HepG2 (cell line): ENCODE results near the gene TEX14. TPM values are rescaled to one million over a fixed set of nuclear protein-coding genes. Genes with fewer than 3 reads are reported as not detected.
A peak's percentile ranks its signal among the peaks of the same experiment; 100 is the strongest.

Experiments
- AHDC1 ChIP-seq: sonication (generic); formaldehyde crosslinking; IDR thresholded peaks from 2 replicates; pipeline ENCODE4 v1.5.1; 2020; ENCODE audit warnings: mild to moderate bottlenecking, missing genetic modification reagents, borderline replicate concordance
- DRAP1 ChIP-seq: IDR thresholded peaks from 2 replicates; pipeline ENCODE4 v1.6.1; 2016; ENCODE audit warnings: missing genetic modification reagents, missing compliant biosample characterization
- ESRRA ChIP-seq: sonication (generic); formaldehyde crosslinking; IDR thresholded peaks from 2 replicates; pipeline ENCODE4 v1.5.1; 2020; ENCODE audit warnings: mild to moderate bottlenecking, low read depth, missing genetic modification reagents
- FOXJ3 ChIP-seq: sonication (generic); formaldehyde crosslinking; IDR thresholded peaks from 2 replicates; pipeline ENCODE4 v1.4.0; 2020; ENCODE audit warnings: missing genetic modification reagents, mild to moderate bottlenecking, borderline replicate concordance
- FOXO4 ChIP-seq: sonication (generic); formaldehyde crosslinking; conservative IDR thresholded peaks from 2 replicates; pipeline ENCODE4 v1.8.1; 2023; ENCODE audit warnings: missing genetic modification reagents
- GFI1 ChIP-seq: sonication (generic); formaldehyde crosslinking; IDR thresholded peaks from 2 replicates; pipeline ENCODE4 v1.5.0; 2020; ENCODE audit warnings: missing genetic modification reagents, mild to moderate bottlenecking, borderline replicate concordance
- GRHL1 ChIP-seq: sonication (generic); formaldehyde crosslinking; conservative IDR thresholded peaks from 2 replicates; pipeline ENCODE4 v1.8.0; 2022; ENCODE audit warnings: missing genetic modification reagents
- MEF2D ChIP-seq: sonication (generic); formaldehyde crosslinking; IDR thresholded peaks from 2 replicates; pipeline ENCODE4 v1.5.1; 2020; ENCODE audit warnings: mild to moderate bottlenecking, missing genetic modification reagents
- MXI1 ChIP-seq: IDR thresholded peaks from 3 replicates; pipeline ENCODE4 v1.6.1; 2012; ENCODE audit warnings: low read depth, low read length, inconsistent platforms, borderline replicate concordance
- SMAD3 ChIP-seq: sonication (generic); formaldehyde crosslinking; IDR thresholded peaks from 2 replicates; pipeline ENCODE4 v1.4.0; 2020; ENCODE audit warnings: missing genetic modification reagents
- YY1 ChIP-seq: IDR thresholded peaks from 2 replicates; pipeline ENCODE4 v1.6.1; 2011; ENCODE audit warnings: low read length, low read depth, moderate library complexity, mild to moderate bottlenecking; ENCODE audit not compliant: insufficient read depth, insufficient replicate concordance
- ZGPAT ChIP-seq: IDR thresholded peaks from 2 replicates; pipeline ENCODE4 v1.6.1; 2016; ENCODE audit warnings: mild to moderate bottlenecking
- ZNF614 ChIP-seq: IDR thresholded peaks from 2 replicates; pipeline ENCODE4 v1.6.1; 2018; ENCODE audit warnings: missing biosample characterization, missing genetic modification reagents, inconsistent platforms, borderline replicate concordance
- ZNF629 ChIP-seq: sonication (generic); formaldehyde crosslinking; conservative IDR thresholded peaks from 2 replicates; pipeline ENCODE4 v1.5.0; 2020; ENCODE audit warnings: missing genetic modification reagents
- ZNF660 ChIP-seq: sonication (generic); formaldehyde crosslinking; IDR thresholded peaks from 2 replicates; pipeline ENCODE4 v1.5.1; 2020; ENCODE audit warnings: mild to moderate bottlenecking, low read depth, missing genetic modification reagents, borderline replicate concordance
- ZNF670 ChIP-seq: sonication (generic); formaldehyde crosslinking; IDR thresholded peaks from 2 replicates; pipeline ENCODE4 v1.8.0; 2022; ENCODE audit warnings: mild to moderate bottlenecking, missing genetic modification reagents, borderline replicate concordance
- polyA plus RNA-seq, 8 experiments: library from polyadenylated mRNA; depleted of rRNA in 3 of 8; stranded (reverse) in 7 of 8; unstranded in 1 of 8; fragments of >200 nt; fragmentation: Illumina TruSeq in 4 of 8; extraction: Trizol in 4 of 8; gene quantifications; 2 replicates each; pipeline versions ENCODE4 v1.2.1 to v1.2.3, GENCODE V29; 2011 to 2016; ENCODE audit warnings: low read depth in 4 of 8, missing spikeins in 1 of 8, mixed read lengths in 1 of 8; ENCODE audit not compliant: insufficient read depth in 1 of 8
- total RNA-seq, 5 experiments: library from RNA; depleted of rRNA; stranded (reverse); fragments of >200 nt; fragmentation: Illumina TruSeq; extraction: Trizol; gene quantifications; 2 replicates each; pipeline ENCODE4 v1.2.3, GENCODE V29; 2016; ENCODE audit warnings: low read depth in 1 of 5

The TEX14 gene
- total and polyA plus RNA-seq, 2 of the 13 experiments (the other 11 are each of a cell fraction or from before 2014, with no cell fraction given): 0.04 to 0.07 TPM

- TF ChIP-seq MEF2D (CRISPR knock-in tag): 0 out of 2 replicates have a peak, but pooled peaks have one; percentile 11
- TF ChIP-seq FOXO4: no peak
- no peak for TF ChIP-seq ZNF614
- TF ChIP-seq YY1: peak; percentile 74
- peak; percentile 59; the same call in 1 of the 2 replicates for TF ChIP-seq GFI1 (CRISPR knock-in tag)
- TF ChIP-seq GRHL1: no peak
- TF ChIP-seq ZNF660 (CRISPR knock-in tag): no peak; the same call in 1 of the 2 replicates
- TF ChIP-seq MXI1: peak; percentile 66; the same call in 1 of the 3 replicates
- 0 out of 2 replicates have a peak, but pooled peaks have one; percentile 27 for TF ChIP-seq ESRRA (CRISPR knock-in tag)
- TF ChIP-seq ZNF670 (CRISPR knock-in tag): 0 out of 2 replicates have a peak, but pooled peaks have one; percentile 64
- no peak for TF ChIP-seq FOXJ3 (CRISPR knock-in tag)
- peak; percentile 65 for TF ChIP-seq ZNF629
- peak; percentile 31; the same call in 1 of the 2 replicates for TF ChIP-seq SMAD3 (CRISPR knock-in tag)
- peak; percentile 72; the same call in 1 of the 2 replicates for TF ChIP-seq ZGPAT (CRISPR knock-in tag)
- TF ChIP-seq AHDC1 (CRISPR knock-in tag): no peak
- TF ChIP-seq DRAP1: peak; percentile 76
These were observed 173.8 kb downstream of the TEX14 start (continued) for GRCh38 chr17:58517928-58518609.
